Keratinocyte (primary cell): Measurements from ENCODE around the gene PSMB10.

Source experiments
- CTCF ChIP-seq, 3 experiments: IDR thresholded peaks in 1 of 3; conservative IDR thresholded peaks in 1 of 3; optimal IDR thresholded peaks in 1 of 3; 2 replicates in 2 of 3; 3 replicates in 1 of 3; pipeline versions ENCODE3 to v1.5.1; 2011; ENCODE audit warnings: low read length in 3 of 3, mild to moderate bottlenecking in 3 of 3, moderate library complexity in 2 of 3, control low read depth in 1 of 3, inconsistent platforms in 1 of 3; ENCODE audit not compliant: insufficient read depth in 2 of 3; ENCODE audit errors: extremely low read depth in 1 of 3
- EZH2 ChIP-seq: IDR thresholded peaks from one replicate; pipeline ENCODE4 v1.6.1; 2012; ENCODE audit warnings: inconsistent platforms, mild to moderate bottlenecking, low read length, moderate library complexity

GRCh38 chr16:67915831-67916723, 20.6 kb downstream of the PSMB10 start:
- TF ChIP-seq EZH2 (no peak), CTCF (optimal IDR thresholded peaks at IDR 0.05 in 1 of 3, IDR thresholded peaks at IDR 0.05 in 1 of 3, conservative IDR thresholded peaks at IDR 0.05 in 1 of 3; ENCODE audit: extremely low read depth in 1 of 3, insufficient read depth in 2 of 3, low read length in 3 of 3) (no peak)
